GM12891 (cell line): ENCODE measurements around the gene OR2T10. TPM values are rescaled to one million over a fixed set of nuclear protein-coding genes. Genes with fewer than 3 reads are reported as not detected.
"Not testable (repeated sequence)": the region's sequence is repeated elsewhere in the genome, so short reads cannot be mapped to it uniquely, and the experiment has no call there.

Experiments
- DNase-seq: peaks from one replicate; pipeline ENCODE4 v3.0.0; 2011; ENCODE audit warnings: low spot score; ENCODE audit not compliant: insufficient read length
- FAIRE-seq: peaks from 2 replicates; lab custom pipeline; 2011; peaks lifted over from hg19 to GRCh38; lab: Jason Lieb, UNC
- PAX5 ChIP-seq: IDR thresholded peaks from 2 replicates; pipeline ENCODE4 v1.6.1; 2011; ENCODE audit warnings: low read length, moderate library complexity, mild to moderate bottlenecking; ENCODE audit not compliant: insufficient read depth, severe bottlenecking
- POLR2A ChIP-seq: IDR thresholded peaks from 2 replicates; pipeline ENCODE4 v1.6.1; 2011; ENCODE audit warnings: low read depth, low read length, control low read depth
- POLR2AphosphoS5 ChIP-seq: IDR thresholded peaks from 2 replicates; pipeline ENCODE4 v1.6.1; 2011; ENCODE audit warnings: low read depth, low read length, control low read depth
- POU2F2 ChIP-seq: IDR thresholded peaks from 2 replicates; pipeline ENCODE4 v1.6.1; 2011; ENCODE audit warnings: low read depth, mild to moderate bottlenecking, control low read depth, low read length, moderate library complexity
- SPI1 ChIP-seq: IDR thresholded peaks from 2 replicates; pipeline ENCODE4 v1.6.1; 2011; ENCODE audit warnings: low read depth, low read length, control low read depth
- TAF1 ChIP-seq: IDR thresholded peaks from 2 replicates; pipeline ENCODE4 v1.6.1; 2011; ENCODE audit warnings: low read depth, low read length, control low read depth
- polyA plus RNA-seq: library from polyadenylated mRNA; unstranded; fragments of >200 nt; gene quantifications from one replicate; pipeline ENCODE4 v1.2.1, GENCODE V29; 2012; ENCODE audit warnings: low read depth, missing spikeins, inconsistent platforms; ENCODE audit not compliant: missing spikeins

OR2T10 gene, protein sequence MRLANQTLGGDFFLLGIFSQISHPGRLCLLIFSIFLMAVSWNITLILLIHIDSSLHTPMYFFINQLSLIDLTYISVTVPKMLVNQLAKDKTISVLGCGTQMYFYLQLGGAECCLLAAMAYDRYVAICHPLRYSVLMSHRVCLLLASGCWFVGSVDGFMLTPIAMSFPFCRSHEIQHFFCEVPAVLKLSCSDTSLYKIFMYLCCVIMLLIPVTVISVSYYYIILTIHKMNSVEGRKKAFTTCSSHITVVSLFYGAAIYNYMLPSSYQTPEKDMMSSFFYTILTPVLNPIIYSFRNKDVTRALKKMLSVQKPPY
- 0.33 TPM for polyA plus RNA-seq

DNA sequence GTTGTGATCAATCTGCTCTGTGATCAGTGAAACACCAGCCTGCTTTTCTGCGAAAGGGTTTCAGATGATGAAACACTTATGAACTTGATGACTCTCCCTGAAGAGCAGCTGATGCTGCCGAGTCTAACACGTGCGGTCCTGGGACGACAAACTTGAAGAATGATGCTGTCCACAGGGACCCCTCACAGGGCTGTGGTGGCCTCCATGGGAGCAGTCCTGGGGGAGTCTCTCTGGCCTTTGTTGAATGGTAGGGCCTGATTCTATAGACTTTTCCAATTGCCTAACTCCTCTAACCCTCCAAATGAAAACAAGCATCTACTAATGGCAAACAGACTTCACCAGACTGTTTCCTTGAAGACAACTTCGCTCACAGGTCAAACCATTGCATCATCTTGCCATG, at the start of gene OR2T10:
TSS of gene OR2T10 (minus strand) at position 112 of the 400 bp plus-strand sequence. CDS start 3,932 bp downstream, outside the sequence.
- DNase-seq (no peak), FAIRE-seq (no peak)
- TF ChIP-seq POLR2AphosphoS5, result no peak
- TF ChIP-seq POLR2A, result no peak
- no peak for TF ChIP-seq SPI1
- no peak for TF ChIP-seq TAF1
- no peak for TF ChIP-seq POU2F2
- no peak for TF ChIP-seq PAX5

DNA sequence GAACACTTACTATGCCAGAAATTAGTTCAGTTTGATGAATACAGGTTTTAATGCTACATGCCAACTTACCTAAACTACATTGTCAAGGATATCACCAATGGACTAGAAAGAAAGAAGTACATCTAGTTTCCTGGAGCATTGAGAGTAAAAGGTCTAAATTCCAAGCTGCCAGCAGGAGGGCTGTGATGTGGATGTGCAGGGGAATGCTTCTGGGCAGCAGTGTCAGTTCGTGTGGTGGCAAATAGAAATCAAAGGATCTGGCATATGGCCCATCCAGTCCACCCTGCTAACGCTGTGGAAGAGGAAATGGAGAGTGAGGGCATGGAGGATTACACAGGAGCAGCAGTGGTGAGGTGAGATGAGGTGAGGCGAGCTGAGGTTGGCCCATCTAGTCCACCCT, 47.7 kb upstream of the OR2T10 start, which contains the start of gene OR2T35:
TSS of gene OR2T35 (minus strand) at position 101 of the 400 bp plus-strand sequence. CDS start 6,020 bp downstream, outside the sequence.
- not testable (repeated sequence) for FAIRE-seq, DNase-seq

GRCh38 chr1:248642971-248643651, 45.6 kb upstream of the OR2T10 start:
- not testable (repeated sequence) for DNase-seq
- peak; percentile 97 for FAIRE-seq

DNA sequence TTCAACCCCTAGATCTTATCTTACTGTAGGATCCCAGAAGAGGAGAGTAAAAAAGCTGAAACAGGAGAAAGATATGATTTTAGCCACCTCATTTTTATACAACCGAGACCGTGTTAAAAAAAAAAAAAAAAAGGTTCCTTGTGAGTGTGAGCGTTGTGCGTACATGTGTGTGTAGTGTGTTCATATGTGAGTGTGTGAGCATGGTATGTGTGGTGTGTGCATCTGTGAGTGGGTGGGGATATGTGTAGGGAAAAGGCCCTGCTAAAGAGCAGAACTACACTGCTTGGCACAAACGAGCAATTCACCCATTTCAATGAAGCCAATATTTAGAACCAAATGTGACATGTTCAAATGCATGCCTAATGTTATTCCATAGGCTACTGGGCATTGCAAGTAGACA, 44.1 kb upstream of the OR2T10 start:
- not testable (repeated sequence) for DNase-seq
- FAIRE-seq, result peak; percentile 97

GRCh38 chr1:248640906-248641305, 43.4 kb upstream of the OR2T10 start:
- peak; percentile 82 for FAIRE-seq
- DNase-seq, result not testable (repeated sequence)

DNA sequence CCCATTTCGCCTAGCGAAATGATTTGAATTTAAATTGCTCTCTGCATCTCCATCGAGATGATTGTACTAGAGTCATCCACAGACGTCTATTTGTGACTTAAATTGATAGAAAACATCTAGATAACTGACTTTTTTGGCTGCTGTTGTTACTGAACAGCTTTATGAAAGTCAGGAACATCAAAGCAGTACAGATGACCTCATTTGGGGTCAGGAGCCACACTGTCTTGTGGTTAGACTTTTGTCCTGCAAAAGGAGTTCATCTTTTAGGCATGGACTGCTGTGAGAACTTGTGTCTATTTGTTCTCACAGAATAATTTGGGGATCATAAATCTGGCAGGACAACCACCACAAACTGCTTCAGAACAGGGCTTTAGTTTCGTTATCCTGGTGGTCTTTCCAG, 42.2 kb upstream of the OR2T10 start:
- DNase-seq, result not testable (repeated sequence)
- peak; percentile 86 for FAIRE-seq

GRCh38 chr1:248636612-248637011, 39.1 kb upstream of the OR2T10 start:
- not testable (repeated sequence) for FAIRE-seq, DNase-seq

- FAIRE-seq, result peak; percentile 38
- DNase-seq, result not testable (repeated sequence)
Measured at GRCh38 chr1:248634991-248635390, 37.5 kb upstream of the OR2T10 start, which contains the start of gene OR2T11. TSS of gene OR2T11 (minus strand) at chr1:248635091. CDS start at chr1:248627128, 7,963 bp downstream.

GRCh38 chr1:248631354-248632008, 34.0 kb upstream of the OR2T10 start:
- DNase-seq (no peak), FAIRE-seq (no peak)
- no peak for TF ChIP-seq PAX5
- no peak for TF ChIP-seq POU2F2

DNA sequence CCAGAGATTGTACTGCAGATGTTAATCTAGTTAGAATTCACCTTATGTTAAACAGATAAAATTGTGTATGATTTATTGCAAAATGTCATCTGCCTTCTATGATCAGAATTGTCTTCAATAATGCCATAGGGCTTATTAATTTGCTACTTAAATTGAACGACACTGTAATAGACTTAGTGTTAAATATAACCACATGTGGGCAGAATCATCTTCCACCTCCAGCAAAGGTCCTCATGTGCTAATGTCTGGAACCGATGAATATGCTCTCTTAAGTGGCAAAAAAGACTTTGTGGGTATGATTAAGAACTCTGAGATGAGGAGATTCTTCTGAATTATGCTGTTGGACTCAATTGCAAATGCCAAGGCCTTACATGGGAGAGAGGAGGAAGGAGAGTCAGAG, 33.1 kb upstream of the OR2T10 start:
- TF ChIP-seq POU2F2 (no peak), TAF1 (no peak), PAX5 (no peak), POLR2A (no peak), SPI1 (no peak), POLR2AphosphoS5 (no peak)
- FAIRE-seq (no peak), DNase-seq (no peak)

DNA sequence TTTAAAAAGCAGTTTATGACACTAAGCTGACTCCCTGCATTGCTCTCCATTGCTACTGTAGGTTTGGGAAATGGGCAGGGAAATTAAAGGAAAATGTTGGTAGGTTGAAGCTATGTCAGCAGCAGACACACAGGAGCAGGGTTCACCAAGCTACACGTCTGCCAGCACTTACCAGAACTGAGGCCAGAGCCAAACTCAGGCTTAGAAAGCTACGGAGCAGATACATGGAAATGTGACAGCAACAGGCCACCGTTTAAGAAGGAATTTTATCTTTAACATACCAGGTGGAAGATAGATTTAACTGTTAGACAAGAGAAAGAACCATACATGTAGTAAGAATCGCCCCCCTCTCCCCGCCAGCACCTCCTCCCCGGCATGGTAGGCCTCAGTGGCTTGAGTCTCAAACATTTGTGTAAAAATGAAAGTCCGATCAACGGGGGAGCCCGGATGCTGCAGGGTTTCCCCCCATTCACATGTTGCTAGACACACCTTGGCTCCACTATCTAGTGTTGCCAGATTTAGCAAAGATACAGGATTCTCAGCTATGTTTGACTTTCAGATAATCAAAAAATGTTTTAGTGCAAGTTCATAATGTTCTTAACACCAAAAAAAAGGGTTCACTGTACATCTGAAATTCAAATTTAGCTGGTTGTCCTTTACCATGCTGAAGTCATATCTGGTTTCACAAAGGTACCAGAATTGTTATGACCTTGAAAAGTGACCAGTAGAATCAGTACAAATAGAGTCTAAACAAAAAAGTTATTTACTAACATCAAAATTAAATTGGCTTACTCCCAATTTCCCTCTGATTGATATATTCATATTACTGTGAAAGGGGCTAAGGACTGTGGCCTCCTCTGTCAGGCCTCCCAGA, 30.7 kb upstream of the OR2T10 start:
- FAIRE-seq (no peak), DNase-seq (peak; percentile 10)
- no peak for TF ChIP-seq POU2F2
- no peak for TF ChIP-seq PAX5
- TF ChIP-seq POLR2AphosphoS5, result no peak
- TF ChIP-seq SPI1, result no peak
- TF ChIP-seq TAF1, result no peak
- no peak for TF ChIP-seq POLR2A
